K562 (cell line): ENCODE measurements around the gene GREB1. TPM values are rescaled to one million over a fixed set of nuclear protein-coding genes. Genes with fewer than 3 reads are reported as not detected.

Source experiments
- ATAC-seq: fragments of 200-7000 bp; cut with Tn5 transposase; 3 replicates; pipeline ENCODE4 v1.9.1; 2020; ENCODE audit warnings: moderate library complexity
- BruUV-seq: library from RNA; stranded (reverse); fragments of 400-500 nt; replicated peaks from 2 replicates; lab custom pipeline; 2021; lab: Mats Ljungman, UMichigan
- CTCF ChIA-PET: fragments of 300-600 bp; formaldehyde crosslinking; extraction: SDS; loops from one replicate; lab custom pipeline; 2021; ENCODE audit warnings: low intra/inter-chr PET ratio; lab: Yijun Ruan, JAX
- POLR2A ChIA-PET: fragments of 300-600, 350-650 bp; sonication (Branson Sonifier 250); formaldehyde crosslinking; extraction: SDS; loops from one replicate; lab custom pipeline; 2021; ENCODE audit warnings: antibody characterized with exemption, inconsistent platforms; lab: Yijun Ruan, JAX
- DNase-seq, 4 experiments: peaks; one replicate each; pipeline versions ENCODE4 v3.0.0 to v3.0.0-alpha.2; 2011 to 2018; ENCODE audit warnings: low spot score in 3 of 4, mixed read lengths in 3 of 4; ENCODE audit errors: extremely low read depth in 1 of 4
- FAIRE-seq: peaks from 2 replicates; lab custom pipeline; 2011; peaks lifted over from hg19 to GRCh38; lab: Jason Lieb, UNC
- H2AFZ ChIP-seq: 2 replicates; pipeline ENCODE4 v1.6.0; 2011; ENCODE audit warnings: low read depth, low read length, control low read depth, inconsistent platforms
- H3K27ac ChIP-seq: fragments of 200-600 bp; 3 replicates; pipeline ENCODE4 v1.8.0; 2011; ENCODE audit warnings: low read depth, mild to moderate bottlenecking, control low read depth, inconsistent platforms, low read length, moderate library complexity, mixed read lengths; ENCODE audit errors: extremely low read depth
- H3K27me3 ChIP-seq, 2 experiments: fragments of 300-600 bp in 1 of 2; 2 replicates in 1 of 2; 3 replicates in 1 of 2; pipeline versions ENCODE4 v1.6.0 to v1.8.0; 2011; ENCODE audit warnings: inconsistent platforms in 2 of 2, low read length in 2 of 2, mild to moderate bottlenecking in 1 of 2, mixed read lengths in 1 of 2, moderate library complexity in 1 of 2; ENCODE audit not compliant: control insufficient read depth in 2 of 2, insufficient read depth in 2 of 2
- H3K36me3 ChIP-seq: fragments of 300-600 bp; 3 replicates; pipeline ENCODE4 v1.8.0; 2011; ENCODE audit warnings: mild to moderate bottlenecking, low read length, inconsistent platforms; ENCODE audit not compliant: control insufficient read depth, insufficient read depth
- H3K4me1 ChIP-seq, 2 experiments: fragments of 200-600 bp in 1 of 2; replicated peaks in 1 of 2; 2 replicates in 1 of 2; 3 replicates in 1 of 2; pipeline versions ENCODE4 v1.5.1 to v1.8.0; 2011; ENCODE audit warnings: inconsistent platforms in 2 of 2, low read length in 2 of 2, mild to moderate bottlenecking in 1 of 2, mixed read lengths in 1 of 2, moderate library complexity in 1 of 2; ENCODE audit not compliant: control insufficient read depth in 2 of 2, insufficient read depth in 2 of 2
- H3K4me2 ChIP-seq: 2 replicates; pipeline ENCODE4 v1.6.1; 2011; ENCODE audit warnings: low read length, control low read depth, inconsistent platforms, mixed read lengths; ENCODE audit not compliant: insufficient read depth
- H3K4me3 ChIP-seq: fragments of 200-600 bp; sonication (generic), shearing (Covaris generic); 2 replicates; pipeline ENCODE4 v1.5.1; 2016; ENCODE audit warnings: control low read depth, inconsistent platforms
- H3K79me2 ChIP-seq: fragments of 200-600 bp; 3 replicates; pipeline ENCODE4 v1.8.0; 2011; ENCODE audit warnings: low read length, inconsistent platforms; ENCODE audit not compliant: control insufficient read depth, insufficient read depth
- H3K9ac ChIP-seq, 2 experiments: 2 replicates each; pipeline versions ENCODE4 v1.6.0 to v1.6.1; 2011; ENCODE audit warnings: low read depth in 2 of 2, low read length in 2 of 2, control low read depth in 1 of 2, inconsistent platforms in 1 of 2, mild to moderate bottlenecking in 1 of 2, mixed read lengths in 1 of 2; ENCODE audit not compliant: insufficient read depth in 1 of 2
- H3K9me1 ChIP-seq: one replicate; pipeline ENCODE4 v1.6.0; 2011; ENCODE audit warnings: inconsistent platforms, mild to moderate bottlenecking, low read length, moderate library complexity; ENCODE audit not compliant: control insufficient read depth, insufficient read depth
- H3K9me3 ChIP-seq: replicated peaks from 2 replicates; pipeline ENCODE4 v1.5.1; 2011; ENCODE audit warnings: low read depth, low read length, inconsistent platforms; ENCODE audit not compliant: control insufficient read depth, insufficient read depth
- H4K20me1 ChIP-seq: replicated peaks from 2 replicates; pipeline ENCODE4 v1.6.1; 2011; ENCODE audit warnings: low read length, inconsistent platforms, mixed read lengths; ENCODE audit not compliant: control insufficient read depth, insufficient read depth
- ETV5 ChIP-seq: sonication (generic); formaldehyde crosslinking; IDR thresholded peaks from 2 replicates; pipeline ENCODE4 v1.4.0; 2020; ENCODE audit warnings: low read depth, mild to moderate bottlenecking, missing genetic modification reagents
- MTA3 ChIP-seq: fragments of 450-650 bp; formaldehyde crosslinking; IDR thresholded peaks from 2 replicates; pipeline ENCODE4 v1.6.1; 2017; ENCODE audit warnings: mild to moderate bottlenecking, borderline replicate concordance
- TAF15 ChIP-seq: fragments of 200-400 bp; formaldehyde crosslinking; IDR thresholded peaks from 2 replicates; pipeline ENCODE4 v1.6.1; 2017; ENCODE audit warnings: mild to moderate bottlenecking, low read depth, low read length, moderate library complexity
- ZNF224 ChIP-seq: sonication (generic); formaldehyde crosslinking; IDR thresholded peaks from 2 replicates; pipeline ENCODE4 v1.8.0; 2022; ENCODE audit warnings: mild to moderate bottlenecking, missing genetic modification reagents
- ZNF277 ChIP-seq: fragments of 250-450 bp; sonication (Bioruptor Pico); IDR thresholded peaks from 2 replicates; pipeline ENCODE4 v1.8.0; 2022; ENCODE audit warnings: inconsistent platforms, mild to moderate bottlenecking, moderate library complexity, borderline replicate concordance
- WGBS: fragments of 100-300 bp; shearing (Covaris generic); methylation state at CpG from one replicate; pipeline ENCODE4 v1.1.6; 2016; ENCODE audit warnings: low coverage, mixed read lengths; ENCODE audit not compliant: insufficient coverage; ENCODE audit errors: missing lambda C conversion rate; 5-methylcytosine and 5-hydroxymethylcytosine counted together
- in situ Hi-C: fragments of 300-500 bp; cut with MboI; formaldehyde crosslinking; loops from 4 replicates; pipeline ENCODE4 v1.15.0; 2018; ENCODE audit warnings: inconsistent platforms, mixed read lengths
- intact Hi-C: fragments of 100-400 bp; cut with micrococcal nuclease; formaldehyde crosslinking; loops from 2 replicates; pipeline ENCODE4 v1.14.2; 2022
- polyA plus RNA-seq, 8 experiments: library from polyadenylated mRNA; depleted of rRNA in 4 of 8; stranded (reverse) in 5 of 8; unstranded in 3 of 8; fragments of >200 nt; fragmentation: Nextera tagmentation in 2 of 8; fragmentation: Illumina TruSeq in 1 of 8; extraction: Ambion mirVana in 2 of 8; extraction: Trizol in 1 of 8; gene quantifications; 2 replicates each; pipeline versions ENCODE4 v1.2.1 to v1.2.3, GENCODE V29; 2011 to 2014; ENCODE audit warnings: inconsistent platforms in 1 of 8, missing spikeins in 1 of 8
- total RNA-seq, 7 experiments: library from RNA; depleted of rRNA in 6 of 7; stranded (reverse); fragments of >200 nt in 6 of 7; fragmentation: Illumina TruSeq in 2 of 7; extraction: Trizol in 2 of 7; gene quantifications; 2 replicates each; pipeline versions ENCODE4 v1.2.1 to v1.2.3, GENCODE V29; 2011 to 2021; ENCODE audit warnings: low replicate concordance in 1 of 7

GREB1 gene
- total and polyA plus RNA-seq, 9 of the 15 experiments (the other 6 are each of a cell fraction or from before 2014, with no cell fraction given): 0.04 to 0.86 (median 0.10) TPM; not detected in 1

- H3K9me3 ChIP-seq: no peaks in the 10 kb centered on the region
- ChIA-PET CTCF (no interaction called here), POLR2A (interaction anchor here (0.9 to 1.4 kb wide), 2 partner anchors 17 to 38 kb away, joined by 3 read pairs; no protein-coding TSS in a partner anchor)
- in situ Hi-C loops (no loop called here), intact Hi-C loops (no loop called here)
- no peak for TF ChIP-seq TAF15
- no peak for TF ChIP-seq ETV5 (CRISPR knock-in tag)
- TF ChIP-seq ZNF224 (CRISPR knock-in tag): no peak
- TF ChIP-seq MTA3: no peak
- TF ChIP-seq ZNF277: no peak
- peaks cover 4% of the 10 kb centered on the region in 2 experiments; a peak in 2 of 5 replicates for H3K4me1 ChIP-seq
- no TSS peak for BruUV-seq
- H3K9me1 ChIP-seq: no peaks in the 10 kb centered on the region
- peaks cover 48 to 62% of the 10 kb centered on the region in 2 experiments for H3K27me3 ChIP-seq
- H3K27ac ChIP-seq: no peak overlapping the region
- no peaks in the 10 kb centered on the region for H3K36me3 ChIP-seq
- H3K79me2 ChIP-seq: no peaks in the 10 kb centered on the region
- H2AFZ ChIP-seq: no peak overlapping the region
- H4K20me1 ChIP-seq: peaks cover 6% of the 10 kb centered on the region; the same call in 1 of the 2 replicates
- no peak for DNase-seq
- no peak overlapping the region for H3K4me3 ChIP-seq
- FAIRE-seq: no peak
- ATAC-seq: no peak
- no peak overlapping the region for H3K4me2 ChIP-seq
- WGBS: 5% methylated on average over 18 of the region's 18 CpGs
- H3K9ac ChIP-seq: no peak overlapping the region
Measured at GRCh38 chr2:11559066-11559785, 25.4 kb downstream of the GREB1 start.
